ENCODE measurements around the gene FBXO48.
A peak's percentile ranks its signal among the peaks of the same experiment; 100 is the strongest.

FBXO48 gene

DNA sequence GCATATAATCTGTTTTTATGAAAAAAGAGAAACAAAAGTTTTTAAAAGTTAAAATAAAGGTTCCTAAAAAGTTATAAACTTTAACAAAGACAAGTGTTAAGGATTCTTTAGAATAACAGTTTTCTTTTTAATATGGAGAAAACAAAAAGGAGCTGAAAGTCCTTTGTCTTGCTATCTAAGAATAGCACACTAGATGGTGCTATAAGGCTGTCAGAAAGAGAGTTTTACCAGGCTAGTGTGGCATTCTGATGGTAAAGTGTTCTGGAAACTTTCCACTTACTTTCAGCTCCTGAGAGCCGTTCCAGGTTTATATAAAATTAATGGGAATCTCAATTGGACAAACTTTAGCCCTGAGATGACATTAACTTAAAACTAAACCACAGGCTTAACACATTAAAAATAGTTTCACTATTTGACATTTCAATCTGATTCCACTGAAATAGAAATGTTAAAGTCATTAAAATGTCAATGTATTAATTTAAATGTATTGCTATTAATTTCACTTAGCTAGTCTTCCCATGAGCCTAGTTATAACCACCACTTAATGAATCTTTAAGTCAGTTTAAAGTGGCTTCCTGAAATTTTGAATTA, 3.7 kb downstream of the FBXO48 start:
- Histone ChIP-seq H3K27me3 (no peaks in the 10 kb centered on the region), H3K27ac (no peak overlapping the region), H3K4me3 (ENCODE audit: low read depth in 1 of 2, low read length in 1 of 2) (no peak overlapping the region), H3K36me3 (no peaks in the 10 kb centered on the region), H3K4me1 (ENCODE audit: control insufficient read depth in 1 of 2, insufficient read depth in 1 of 2, low read depth in 1 of 2, low read length in 1 of 2) (peaks cover 19 to 20% of the 10 kb centered on the region in 2 experiments), H3K9me3 (no peaks in the 10 kb centered on the region)
- TF ChIP-seq, protein P1, sequence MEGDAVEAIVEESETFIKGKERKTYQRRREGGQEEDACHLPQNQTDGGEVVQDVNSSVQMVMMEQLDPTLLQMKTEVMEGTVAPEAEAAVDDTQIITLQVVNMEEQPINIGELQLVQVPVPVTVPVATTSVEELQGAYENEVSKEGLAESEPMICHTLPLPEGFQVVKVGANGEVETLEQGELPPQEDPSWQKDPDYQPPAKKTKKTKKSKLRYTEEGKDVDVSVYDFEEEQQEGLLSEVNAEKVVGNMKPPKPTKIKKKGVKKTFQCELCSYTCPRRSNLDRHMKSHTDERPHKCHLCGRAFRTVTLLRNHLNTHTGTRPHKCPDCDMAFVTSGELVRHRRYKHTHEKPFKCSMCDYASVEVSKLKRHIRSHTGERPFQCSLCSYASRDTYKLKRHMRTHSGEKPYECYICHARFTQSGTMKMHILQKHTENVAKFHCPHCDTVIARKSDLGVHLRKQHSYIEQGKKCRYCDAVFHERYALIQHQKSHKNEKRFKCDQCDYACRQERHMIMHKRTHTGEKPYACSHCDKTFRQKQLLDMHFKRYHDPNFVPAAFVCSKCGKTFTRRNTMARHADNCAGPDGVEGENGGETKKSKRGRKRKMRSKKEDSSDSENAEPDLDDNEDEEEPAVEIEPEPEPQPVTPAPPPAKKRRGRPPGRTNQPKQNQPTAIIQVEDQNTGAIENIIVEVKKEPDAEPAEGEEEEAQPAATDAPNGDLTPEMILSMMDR (IDR thresholded peaks at IDR 0.05) = peak; percentile 77

DNA sequence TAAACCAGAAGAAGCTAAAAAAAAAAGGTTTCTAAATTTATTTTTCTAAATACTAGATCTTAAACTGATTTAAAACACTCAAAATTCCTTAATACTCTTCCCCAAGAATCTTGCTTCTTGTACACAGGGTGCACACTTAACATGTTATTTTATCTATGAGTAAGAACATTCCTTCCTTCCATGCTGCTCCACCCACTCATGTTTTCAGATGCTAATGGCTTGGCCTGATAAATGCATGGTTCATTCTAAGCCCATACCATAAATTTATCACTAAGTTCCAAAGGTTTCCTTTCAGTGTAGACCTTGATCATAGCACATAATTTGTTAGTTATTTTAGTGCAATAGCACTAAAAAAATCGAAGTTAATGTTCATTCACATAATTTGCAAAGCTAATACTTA, 8.1 kb downstream of the FBXO48 start:
- Histone ChIP-seq H3K27me3 (no peaks in the 10 kb centered on the region), H3K27ac (no peak overlapping the region), H3K4me3 (ENCODE audit: low read depth in 1 of 2, low read length in 1 of 2) (no peak overlapping the region), H3K4me1 (ENCODE audit: control insufficient read depth in 1 of 2, insufficient read depth in 1 of 2, low read depth in 1 of 2, low read length in 1 of 2) (no peaks in the 10 kb centered on the region), H3K36me3 (no peaks in the 10 kb centered on the region), H3K9me3 (no peaks in the 10 kb centered on the region)
- TF ChIP-seq, protein P1 (IDR thresholded peaks at IDR 0.05) = no peak

DNA sequence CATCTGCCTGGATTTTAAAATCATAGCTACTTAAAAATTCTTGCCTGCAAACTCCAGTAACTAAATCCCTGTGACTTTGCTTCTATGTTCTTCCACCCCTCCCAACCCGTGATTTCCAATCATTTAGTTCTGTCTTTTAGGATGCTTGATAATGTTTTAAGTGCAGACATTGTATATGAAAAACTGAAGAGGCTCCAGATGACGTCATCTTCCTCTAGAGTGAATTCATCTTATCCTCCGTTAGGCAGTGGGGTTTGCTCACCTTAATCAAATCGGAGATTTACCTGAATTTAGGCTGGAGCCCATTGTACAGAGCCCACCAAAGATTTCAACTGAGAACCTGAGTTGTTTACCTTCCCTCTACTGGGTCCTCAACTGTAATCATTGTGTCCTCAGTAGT, 10.9 kb downstream of the FBXO48 start:
- H3K27ac ChIP-seq = no peak overlapping the region
- no peaks in the 10 kb centered on the region for H3K9me3 ChIP-seq
- H3K36me3 ChIP-seq = no peaks in the 10 kb centered on the region
- TF ChIP-seq, protein P1 (IDR thresholded peaks at IDR 0.05) = no peak
- H3K4me1 ChIP-seq (ENCODE audit: control insufficient read depth in 1 of 2, insufficient read depth in 1 of 2, low read depth in 1 of 2, low read length in 1 of 2) = no peaks in the 10 kb centered on the region
- no peak overlapping the region for H3K4me3 ChIP-seq (ENCODE audit: low read depth in 1 of 2, low read length in 1 of 2)
- H3K27me3 ChIP-seq = no peaks in the 10 kb centered on the region

DNA sequence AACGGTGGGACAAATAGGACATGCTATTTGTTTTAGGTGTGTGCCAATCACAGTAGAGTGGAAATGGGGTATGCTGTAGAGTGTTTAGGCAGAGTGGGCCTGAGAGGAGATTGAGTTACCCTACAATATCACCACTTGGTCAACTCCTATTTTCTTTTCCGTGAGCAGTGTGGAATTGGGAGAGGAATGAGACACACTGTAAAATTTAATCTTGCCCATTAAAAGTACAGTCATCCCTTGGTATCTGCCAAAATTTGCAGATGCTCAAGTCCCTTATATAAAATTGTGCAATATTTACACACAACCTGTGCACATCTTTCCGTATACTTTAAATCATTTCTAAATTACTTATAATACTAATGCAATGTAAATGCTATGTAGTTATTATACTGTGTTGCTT, 12.4 kb downstream of the FBXO48 start:
- no peaks in the 10 kb centered on the region for H3K9me3 ChIP-seq
- H3K27ac ChIP-seq = no peak overlapping the region
- no peaks in the 10 kb centered on the region for H3K36me3 ChIP-seq
- no peak overlapping the region for H3K4me3 ChIP-seq (ENCODE audit: low read depth in 1 of 2, low read length in 1 of 2)
- TF ChIP-seq, protein P1 (IDR thresholded peaks at IDR 0.05) = no peak
- H3K27me3 ChIP-seq = no peaks in the 10 kb centered on the region
- H3K4me1 ChIP-seq (ENCODE audit: control insufficient read depth in 1 of 2, insufficient read depth in 1 of 2, low read depth in 1 of 2, low read length in 1 of 2) = no peaks in the 10 kb centered on the region

DNA sequence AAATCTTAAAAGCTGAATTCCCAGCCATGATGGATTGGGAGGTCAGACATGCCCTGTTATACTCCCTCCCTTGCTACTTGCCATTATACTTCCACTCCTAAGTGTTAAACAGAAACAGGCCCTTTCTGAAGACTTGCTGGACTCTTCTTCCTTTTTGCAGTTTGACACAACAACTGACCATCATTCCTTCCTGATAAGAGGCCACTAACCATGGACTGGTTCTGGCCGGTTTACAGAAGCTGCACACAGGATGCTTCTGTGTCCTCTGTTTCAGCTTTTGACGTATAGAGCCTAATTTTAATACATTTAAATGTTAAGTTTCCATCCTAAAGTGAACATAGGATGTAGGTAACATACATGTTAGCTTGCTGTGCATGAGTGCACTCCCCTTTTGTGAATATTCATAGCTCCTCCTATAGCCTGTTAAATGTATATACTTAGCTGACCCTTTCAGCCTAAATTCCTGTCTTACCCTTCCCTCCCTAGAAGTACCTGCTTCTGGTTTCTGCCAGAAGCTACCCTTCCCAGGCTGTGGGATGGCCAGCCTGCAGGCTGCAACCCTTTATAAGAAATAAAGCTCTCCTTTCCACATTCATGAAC, 13.2 kb downstream of the FBXO48 start:
- H3K36me3 ChIP-seq = no peaks in the 10 kb centered on the region
- H3K4me3 ChIP-seq (ENCODE audit: low read depth in 1 of 2, low read length in 1 of 2) = no peak overlapping the region

More for the DNA sequence above, 13.2 kb downstream of the FBXO48 start:
- Histone ChIP-seq H3K4me1 (ENCODE audit: control insufficient read depth in 1 of 2, insufficient read depth in 1 of 2, low read depth in 1 of 2, low read length in 1 of 2) (no peaks in the 10 kb centered on the region), H3K9me3 (no peaks in the 10 kb centered on the region), H3K27me3 (no peaks in the 10 kb centered on the region), H3K27ac (peak overlapping the region; percentile 51)
- TF ChIP-seq, protein P1 (IDR thresholded peaks at IDR 0.05) = no peak
